HG02970 (cell line): ENCODE results near the gene DLX2.
A peak's percentile ranks its signal among the peaks of the same experiment; 100 is the strongest.
"Not testable (repeated sequence)": the region's sequence is repeated elsewhere in the genome, so short reads cannot be mapped to it uniquely, and the experiment has no call there.

Experiments
- ATAC-seq: cut with Tn5 transposase; IDR thresholded peaks from one replicate; pipeline ENCODE4 v1.9.1; 2021; ENCODE audit warnings: mild to moderate bottlenecking, moderate library complexity, moderate number of reproducible peaks; ENCODE audit not compliant: unreplicated experiment, low FRiP score

Gene DLX2

GRCh38 chr2:172102391-172103359 is at the start of gene DLX2:
TSS of gene DLX2 (minus strand) at chr2:172102900. CDS start at chr2:172102538, 362 bp downstream.
- peak; percentile 61 for ATAC-seq

GRCh38 chr2:172147944-172148650 is 45.4 kb upstream of the DLX2 start:
- no peak for ATAC-seq

GRCh38 chr2:172143817-172144216 is 41.1 kb upstream of the DLX2 start:
- ATAC-seq = no peak

- ATAC-seq = not testable (repeated sequence)
Observed at GRCh38 chr2:172138727-172139126, 36.0 kb upstream of the DLX2 start.

- no peak for ATAC-seq
Observed at GRCh38 chr2:172137943-172138342, 35.2 kb upstream of the DLX2 start.

- no peak for ATAC-seq
Observed at GRCh38 chr2:172137109-172137508, 34.4 kb upstream of the DLX2 start.

- ATAC-seq = no peak
Observed at GRCh38 chr2:172135446-172135845, 32.7 kb upstream of the DLX2 start.

GRCh38 chr2:172134270-172134669 is 31.6 kb upstream of the DLX2 start:
- no peak for ATAC-seq

GRCh38 chr2:172131713-172132555 is 29.2 kb upstream of the DLX2 start:
- no peak for ATAC-seq

GRCh38 chr2:172129404-172129803 is 26.7 kb upstream of the DLX2 start:
- ATAC-seq = no peak

- ATAC-seq = no peak
Observed at GRCh38 chr2:172128484-172128883, 25.8 kb upstream of the DLX2 start.

- ATAC-seq = no peak
Observed at GRCh38 chr2:172120118-172120517, 17.4 kb upstream of the DLX2 start.

- ATAC-seq = no peak
Observed at GRCh38 chr2:172119089-172119488, 16.4 kb upstream of the DLX2 start.

- no peak for ATAC-seq
Observed at GRCh38 chr2:172116107-172116506, 13.4 kb upstream of the DLX2 start.

- ATAC-seq = no peak
Observed at GRCh38 chr2:172114579-172114978, 11.9 kb upstream of the DLX2 start.

- not testable (repeated sequence) for ATAC-seq
Observed at GRCh38 chr2:172114176-172114575, 11.5 kb upstream of the DLX2 start.

- no peak for ATAC-seq
Observed at GRCh38 chr2:172113617-172114016, 10.9 kb upstream of the DLX2 start.

GRCh38 chr2:172109988-172110811 is 7.5 kb upstream of the DLX2 start:
- no peak for ATAC-seq

GRCh38 chr2:172109256-172109987 is 6.7 kb upstream of the DLX2 start:
- no peak for ATAC-seq
